Measurements from ENCODE around the gene TLN1. TPM values are rescaled to one million over a fixed set of nuclear protein-coding genes. Genes with fewer than 3 reads are reported as not detected.

The TLN1 gene
- total and polyA plus RNA-seq, 10 of the 15 experiments (the other 5 are each of a cell fraction or from before 2014, with no cell fraction given) = 11.6 to 305 (median 71.9) TPM

GRCh38 chr9:35774907-35775635 lies 43.1 kb upstream of the TLN1 start:
- ChIA-PET CTCF (interaction anchor here (0.9 to 1.7 kb wide), 8 partner anchors 10 to 128 kb away, joined by 3 to 5 read pairs (median 4); no protein-coding TSS in a partner anchor), RAD21 (ENCODE audit: unreplicated experiment) (interaction anchor here (0.5 to 1.2 kb wide), 3 partner anchors 58 to 128 kb away, joined by 3 to 5 read pairs (median 3); no protein-coding TSS in a partner anchor), POLR2A (interaction anchor here (0.6 to 1.1 kb wide), 2 partner anchors 22 to 122 kb away, joined by 4 read pairs; no protein-coding TSS in a partner anchor), SMC1A (ENCODE audit: uncharacterized antibody, unreplicated experiment) (interaction anchor here (1.0 to 1.4 kb wide), 5 partner anchors 12 to 107 kb away, joined by 3 to 7 read pairs (median 4); no protein-coding TSS in a partner anchor)
- Histone ChIP-seq H2AFZ (ENCODE audit: control insufficient read depth, low read depth, low read length) (no peak overlapping the region), H3K9ac (ENCODE audit: control insufficient read depth, insufficient read depth, low read length) (no peak overlapping the region), H3K27ac (ENCODE audit: control insufficient read depth, insufficient read depth) (no peak overlapping the region), H3K4me1 (ENCODE audit: control insufficient read depth, insufficient read depth, low read length) (no peaks in the 10 kb centered on the region), H3K4me2 (ENCODE audit: control insufficient read depth, insufficient read depth) (no peak overlapping the region), H4K20me1 (ENCODE audit: control insufficient read depth, insufficient read depth) (no peaks in the 10 kb centered on the region), H3K4me3 (no peak overlapping the region), H3K9me3 (replicated peaks; ENCODE audit: control insufficient read depth, insufficient read depth, low read length) (no peaks in the 10 kb centered on the region), H3K36me3 (ENCODE audit: control insufficient read depth in 2 of 2, insufficient read depth in 2 of 2, low read length in 1 of 2) (no peaks in the 10 kb centered on the region; a peak in 1 of 4 replicates), H3K79me2 (ENCODE audit: control insufficient read depth, insufficient read depth, low read length) (no peaks in the 10 kb centered on the region), H3K27me3 (replicated peaks in 1 of 2; ENCODE audit: control insufficient read depth in 2 of 2, insufficient read depth in 2 of 2, low read length in 1 of 2) (no peaks in the 10 kb centered on the region)
- intact Hi-C loops (cut with micrococcal nuclease; ENCODE audit: unreplicated experiment) (no loop called here), in situ Hi-C loops (cut with MboI) (no loop called here)
- no peak for DNase-seq (ENCODE audit: low read depth, low spot score)
- no TSS peak for BruUV-seq (replicated peaks)
- WGBS (ENCODE audit: insufficient coverage, insufficient replicate concordance, low lambda C conversion rate, missing lambda C conversion rate) = 77% methylated on average over 7 of the region's 7 CpGs
- FAIRE-seq = no peak
- no peak for ATAC-seq
- TF ChIP-seq, protein P1, sequence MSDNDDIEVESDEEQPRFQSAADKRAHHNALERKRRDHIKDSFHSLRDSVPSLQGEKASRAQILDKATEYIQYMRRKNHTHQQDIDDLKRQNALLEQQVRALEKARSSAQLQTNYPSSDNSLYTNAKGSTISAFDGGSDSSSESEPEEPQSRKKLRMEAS (IDR thresholded peaks at IDR 0.05; ENCODE audit: low read depth, low read length) = no peak
- no peak for TF ChIP-seq RELA (IDR thresholded peaks at IDR 0.05; ENCODE audit: borderline replicate concordance, partially characterized antibody)
- no peak for TF ChIP-seq TARDBP (IDR thresholded peaks at IDR 0.05; ENCODE audit: borderline replicate concordance)
- TF ChIP-seq KLF5 (IDR thresholded peaks at IDR 0.05; ENCODE audit: partially characterized antibody) = no peak
- TF ChIP-seq CHD4 (IDR thresholded peaks at IDR 0.05) = no peak
- TF ChIP-seq, protein P2, sequence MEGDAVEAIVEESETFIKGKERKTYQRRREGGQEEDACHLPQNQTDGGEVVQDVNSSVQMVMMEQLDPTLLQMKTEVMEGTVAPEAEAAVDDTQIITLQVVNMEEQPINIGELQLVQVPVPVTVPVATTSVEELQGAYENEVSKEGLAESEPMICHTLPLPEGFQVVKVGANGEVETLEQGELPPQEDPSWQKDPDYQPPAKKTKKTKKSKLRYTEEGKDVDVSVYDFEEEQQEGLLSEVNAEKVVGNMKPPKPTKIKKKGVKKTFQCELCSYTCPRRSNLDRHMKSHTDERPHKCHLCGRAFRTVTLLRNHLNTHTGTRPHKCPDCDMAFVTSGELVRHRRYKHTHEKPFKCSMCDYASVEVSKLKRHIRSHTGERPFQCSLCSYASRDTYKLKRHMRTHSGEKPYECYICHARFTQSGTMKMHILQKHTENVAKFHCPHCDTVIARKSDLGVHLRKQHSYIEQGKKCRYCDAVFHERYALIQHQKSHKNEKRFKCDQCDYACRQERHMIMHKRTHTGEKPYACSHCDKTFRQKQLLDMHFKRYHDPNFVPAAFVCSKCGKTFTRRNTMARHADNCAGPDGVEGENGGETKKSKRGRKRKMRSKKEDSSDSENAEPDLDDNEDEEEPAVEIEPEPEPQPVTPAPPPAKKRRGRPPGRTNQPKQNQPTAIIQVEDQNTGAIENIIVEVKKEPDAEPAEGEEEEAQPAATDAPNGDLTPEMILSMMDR (IDR thresholded peaks at IDR 0.05 in 2 of 3, conservative IDR thresholded peaks at IDR 0.05 in 1 of 3; ENCODE audit: control insufficient read depth in 2 of 3, extremely low read depth in 1 of 3, insufficient read depth in 1 of 3, low read depth in 3 of 3, low read length in 3 of 3) = no peak
- no peak for TF ChIP-seq SPI1 (IDR thresholded peaks at IDR 0.05; ENCODE audit: borderline replicate concordance, insufficient read depth, low read depth, low read length)
- TF ChIP-seq PAX5 (IDR thresholded peaks at IDR 0.05; ENCODE audit: borderline replicate concordance, low read depth, low read length) = no peak
- TF ChIP-seq MYB (IDR thresholded peaks at IDR 0.05; ENCODE audit: borderline replicate concordance, low read depth, low read length) = no peak
- TF ChIP-seq, protein P3, sequence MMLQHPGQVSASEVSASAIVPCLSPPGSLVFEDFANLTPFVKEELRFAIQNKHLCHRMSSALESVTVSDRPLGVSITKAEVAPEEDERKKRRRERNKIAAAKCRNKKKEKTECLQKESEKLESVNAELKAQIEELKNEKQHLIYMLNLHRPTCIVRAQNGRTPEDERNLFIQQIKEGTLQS (IDR thresholded peaks at IDR 0.05; ENCODE audit: borderline replicate concordance, extremely low read depth, low read depth, low read length) = no peak
- TF ChIP-seq, protein P4, sequence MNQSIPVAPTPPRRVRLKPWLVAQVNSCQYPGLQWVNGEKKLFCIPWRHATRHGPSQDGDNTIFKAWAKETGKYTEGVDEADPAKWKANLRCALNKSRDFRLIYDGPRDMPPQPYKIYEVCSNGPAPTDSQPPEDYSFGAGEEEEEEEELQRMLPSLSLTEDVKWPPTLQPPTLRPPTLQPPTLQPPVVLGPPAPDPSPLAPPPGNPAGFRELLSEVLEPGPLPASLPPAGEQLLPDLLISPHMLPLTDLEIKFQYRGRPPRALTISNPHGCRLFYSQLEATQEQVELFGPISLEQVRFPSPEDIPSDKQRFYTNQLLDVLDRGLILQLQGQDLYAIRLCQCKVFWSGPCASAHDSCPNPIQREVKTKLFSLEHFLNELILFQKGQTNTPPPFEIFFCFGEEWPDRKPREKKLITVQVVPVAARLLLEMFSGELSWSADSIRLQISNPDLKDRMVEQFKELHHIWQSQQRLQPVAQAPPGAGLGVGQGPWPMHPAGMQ (IDR thresholded peaks at IDR 0.05; ENCODE audit: borderline replicate concordance) = no peak
- no peak for TF ChIP-seq MTA3 (IDR thresholded peaks at IDR 0.05; ENCODE audit: borderline replicate concordance, low read length)
- no peak for TF ChIP-seq POU2F2 (IDR thresholded peaks at IDR 0.05; ENCODE audit: borderline replicate concordance, low read depth, low read length)
- TF ChIP-seq NFIC (IDR thresholded peaks at IDR 0.05; ENCODE audit: low read depth, low read length) = no peak
- TF ChIP-seq IRF3 (IDR thresholded peaks at IDR 0.05) = no peak
- TF ChIP-seq, protein P5, sequence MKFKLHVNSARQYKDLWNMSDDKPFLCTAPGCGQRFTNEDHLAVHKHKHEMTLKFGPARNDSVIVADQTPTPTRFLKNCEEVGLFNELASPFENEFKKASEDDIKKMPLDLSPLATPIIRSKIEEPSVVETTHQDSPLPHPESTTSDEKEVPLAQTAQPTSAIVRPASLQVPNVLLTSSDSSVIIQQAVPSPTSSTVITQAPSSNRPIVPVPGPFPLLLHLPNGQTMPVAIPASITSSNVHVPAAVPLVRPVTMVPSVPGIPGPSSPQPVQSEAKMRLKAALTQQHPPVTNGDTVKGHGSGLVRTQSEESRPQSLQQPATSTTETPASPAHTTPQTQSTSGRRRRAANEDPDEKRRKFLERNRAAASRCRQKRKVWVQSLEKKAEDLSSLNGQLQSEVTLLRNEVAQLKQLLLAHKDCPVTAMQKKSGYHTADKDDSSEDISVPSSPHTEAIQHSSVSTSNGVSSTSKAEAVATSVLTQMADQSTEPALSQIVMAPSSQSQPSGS (IDR thresholded peaks at IDR 0.05; ENCODE audit: low read length) = no peak
- no peak for TF ChIP-seq MEF2A (IDR thresholded peaks at IDR 0.05; ENCODE audit: insufficient read depth, low read depth, low read length)
